NOMO-1 treated with dmso at 0.1 percent for 144 hours (cell line): ENCODE data around the gene KANK2.
A peak's percentile ranks its signal among the peaks of the same experiment; 100 is the strongest.
"Not testable (repeated sequence)": the region's sequence is repeated elsewhere in the genome, so short reads cannot be mapped to it uniquely, and the experiment has no call there.

ENCODE experiments used
- DNase-seq: peaks from one replicate; lab custom pipeline; 2025; ENCODE audit not compliant: unreplicated experiment; lab: John Stamatoyannopoulos, UW

Gene KANK2

GRCh38 chr19:11141937-11142527 lies 55.3 kb downstream of the KANK2 start:
- DNase-seq: no peak

DNA sequence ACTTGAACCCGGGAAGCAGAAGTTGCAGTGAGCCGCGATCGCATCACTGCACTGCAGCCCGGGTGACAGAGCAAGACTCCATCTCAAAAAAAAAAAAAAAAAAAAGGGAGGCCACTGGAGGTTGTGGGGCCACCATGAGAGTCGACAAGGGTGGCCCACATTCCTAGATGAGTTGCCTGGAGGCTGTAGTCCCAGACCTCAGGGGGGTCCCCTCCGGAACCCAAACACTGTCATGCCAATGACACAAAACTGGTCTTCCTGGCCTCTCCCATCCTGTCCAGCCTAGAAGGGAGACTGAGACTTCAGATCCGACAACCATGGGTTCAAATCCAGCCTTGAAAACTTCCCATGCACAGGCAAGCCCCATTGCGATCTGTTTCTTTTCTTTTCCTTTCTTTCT lies 56.4 kb downstream of the KANK2 start:
- DNase-seq: no peak

- not testable (repeated sequence) for DNase-seq
Measured at GRCh38 chr19:11140023-11140538, 57.3 kb downstream of the KANK2 start.

DNA sequence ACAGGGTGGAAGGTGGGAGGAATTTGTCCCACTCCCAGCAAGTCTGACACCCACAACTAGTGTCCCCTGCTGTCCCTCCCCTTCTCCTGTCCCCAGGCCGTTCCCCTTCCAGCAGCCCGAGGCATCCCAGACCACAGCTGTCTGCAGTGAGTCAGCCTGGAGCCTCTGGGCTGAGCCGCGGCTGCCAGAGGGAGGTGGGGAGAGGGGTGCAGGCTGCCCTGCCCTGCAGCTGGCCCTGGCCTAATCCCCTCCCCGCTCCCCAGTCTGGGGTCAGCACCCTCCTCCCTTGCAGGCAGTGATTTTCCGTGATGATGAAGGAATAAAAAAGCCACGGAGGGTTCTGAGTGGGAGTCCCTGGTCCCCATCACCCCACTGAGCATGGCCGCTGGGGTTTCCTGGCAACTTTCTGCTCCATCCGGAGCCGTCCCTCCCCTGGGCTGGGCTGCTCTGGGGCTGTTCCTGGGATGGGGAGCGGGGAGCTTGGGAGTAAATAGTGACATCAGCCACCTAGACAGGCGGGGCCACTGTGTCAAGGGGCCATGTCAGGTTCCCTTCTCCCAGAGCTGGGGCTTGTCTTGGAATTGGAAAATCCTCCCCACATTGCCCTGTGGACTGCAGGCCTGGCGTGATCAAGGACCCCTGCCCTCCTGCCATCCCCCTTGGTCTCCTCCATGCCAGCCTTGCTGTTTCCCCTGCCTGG lies 58.6 kb downstream of the KANK2 start:
- DNase-seq: no peak

DNA sequence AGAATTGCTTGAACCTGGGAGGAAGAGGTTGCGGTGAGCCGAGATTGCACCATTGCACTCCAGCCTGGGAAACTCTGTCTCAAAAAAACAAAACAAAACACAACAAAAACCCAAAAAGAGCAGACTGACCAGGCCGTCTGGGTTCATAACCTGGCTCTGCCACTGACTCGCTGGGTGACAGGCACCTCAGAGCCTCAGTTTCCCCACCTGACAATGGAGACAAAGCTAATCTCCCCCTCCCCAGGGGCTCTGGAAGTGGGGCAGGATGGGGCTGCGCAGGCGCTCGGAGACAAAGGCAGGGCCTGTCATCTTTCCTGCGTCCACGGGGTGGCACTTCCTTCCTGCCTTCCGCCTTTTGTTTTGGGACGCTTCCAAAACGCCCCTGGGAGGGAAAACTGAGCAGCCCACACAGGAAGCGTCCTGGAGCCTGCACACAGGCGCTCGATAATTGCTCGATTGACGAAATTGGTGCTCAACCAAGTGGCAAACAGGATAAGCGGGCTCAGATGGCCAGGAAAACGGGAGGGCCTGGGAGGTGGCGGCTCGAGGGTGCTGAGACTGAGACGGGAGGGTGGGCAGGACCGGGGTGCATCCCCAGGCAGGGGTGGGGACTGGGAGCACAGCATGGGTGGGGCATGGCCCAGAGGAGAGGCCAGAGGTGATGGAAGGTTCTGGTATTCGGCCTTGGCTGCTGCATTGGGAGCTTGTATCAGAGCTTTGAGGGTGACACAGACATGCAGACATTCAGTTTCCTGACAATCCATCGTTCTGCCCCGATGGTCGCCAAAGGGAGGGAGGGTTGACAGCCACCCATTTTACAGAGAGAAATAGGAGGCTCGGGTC lies 59.6 kb downstream of the KANK2 start:
- DNase-seq: peak; percentile 64

DNA sequence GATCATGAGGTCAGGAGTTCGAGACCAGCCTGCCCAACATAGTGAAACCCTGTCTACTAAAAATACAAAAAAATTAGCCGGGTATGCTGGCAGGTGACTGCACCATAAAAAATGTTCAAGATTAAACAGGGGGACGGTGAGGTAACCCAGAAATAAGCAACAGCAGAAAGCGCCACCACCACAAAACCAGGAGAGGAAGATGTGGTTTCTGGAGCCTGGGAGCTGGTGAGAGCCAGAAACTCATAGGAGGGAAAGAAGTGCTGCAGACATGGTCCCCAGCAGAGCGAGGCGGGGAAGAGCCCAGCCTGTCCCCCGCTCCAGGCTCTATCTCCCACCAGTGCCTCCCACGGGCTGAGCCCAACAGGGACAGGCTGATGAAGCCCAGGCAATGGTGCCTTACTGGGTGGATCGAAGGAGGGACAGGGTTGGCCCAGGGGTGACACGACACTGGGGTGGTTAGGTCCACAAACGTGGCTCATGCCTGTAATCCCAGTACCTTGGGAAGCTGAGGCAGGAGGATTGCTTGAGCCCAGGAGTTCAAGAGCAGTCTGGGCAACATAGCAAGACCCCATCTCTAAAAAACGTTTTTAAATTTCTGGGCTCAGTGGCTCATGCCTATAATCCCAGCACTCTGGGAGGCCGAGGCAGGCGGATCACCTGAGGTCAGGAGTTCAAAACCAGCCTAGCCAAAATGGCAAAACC lies 60.8 kb downstream of the KANK2 start:
- no peak for DNase-seq

GRCh38 chr19:11131471-11131870 lies 65.9 kb downstream of the KANK2 start:
- DNase-seq: no peak

GRCh38 chr19:11130824-11131455 lies 66.4 kb downstream of the KANK2 start:
- DNase-seq: peak; percentile 44

GRCh38 chr19:11127905-11128304 lies 69.4 kb downstream of the KANK2 start:
- no peak for DNase-seq

DNA sequence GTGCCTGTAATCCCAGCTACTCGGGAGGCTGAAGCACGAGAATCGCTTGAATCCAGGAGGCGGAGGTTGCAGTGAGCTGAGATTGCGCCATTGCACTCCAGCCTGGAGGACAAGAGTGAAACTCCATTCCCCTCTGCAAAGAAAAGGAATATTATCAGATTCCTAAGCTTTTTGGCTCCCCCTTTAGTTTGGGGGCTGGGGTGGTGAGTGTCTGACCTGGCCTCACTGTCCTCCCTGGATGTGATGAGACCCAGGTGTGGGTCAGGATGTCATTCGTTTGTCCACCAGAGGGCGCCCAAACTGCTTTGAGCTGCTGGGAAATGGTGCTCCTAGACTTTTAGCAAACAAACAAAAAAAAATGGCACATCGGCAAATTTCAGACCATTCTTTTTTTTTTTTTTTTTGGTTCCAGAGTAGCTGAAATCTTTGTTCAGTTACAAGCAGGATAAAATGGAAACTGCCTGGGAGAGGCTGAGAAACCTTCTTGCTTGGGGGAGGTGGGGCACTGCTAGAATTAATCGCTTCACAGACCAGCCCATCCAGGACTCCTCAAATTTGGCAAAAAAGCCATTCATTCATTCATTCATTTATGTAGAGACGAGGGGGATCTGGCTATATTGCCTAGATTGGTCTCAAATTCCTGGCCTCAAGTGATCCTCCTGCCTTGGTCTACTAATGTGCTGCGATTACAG lies 71.2 kb downstream of the KANK2 start:
- DNase-seq: no peak

- DNase-seq: not testable (repeated sequence)
Measured at GRCh38 chr19:11124157-11124556, 73.2 kb downstream of the KANK2 start.

DNA sequence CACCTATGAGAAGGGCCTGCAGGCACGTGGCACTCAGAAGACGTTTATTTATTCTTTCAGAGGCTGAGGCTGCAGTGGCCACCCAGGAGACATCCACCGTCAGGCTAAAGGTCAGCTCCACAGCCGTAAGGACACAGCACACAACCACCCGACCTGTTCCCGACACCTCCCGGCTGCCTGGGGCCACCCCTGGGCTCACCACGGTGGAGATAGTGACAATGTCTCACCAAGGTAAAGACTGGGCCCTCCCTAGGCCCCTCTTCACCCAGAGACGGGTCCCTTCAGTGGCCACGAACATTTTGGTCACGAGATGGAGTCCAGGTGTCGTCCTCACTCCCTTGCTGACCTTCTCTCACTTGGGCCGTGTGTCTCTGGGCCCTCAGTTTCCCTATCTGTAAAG lies 74.2 kb downstream of the KANK2 start:
- DNase-seq: no peak

DNA sequence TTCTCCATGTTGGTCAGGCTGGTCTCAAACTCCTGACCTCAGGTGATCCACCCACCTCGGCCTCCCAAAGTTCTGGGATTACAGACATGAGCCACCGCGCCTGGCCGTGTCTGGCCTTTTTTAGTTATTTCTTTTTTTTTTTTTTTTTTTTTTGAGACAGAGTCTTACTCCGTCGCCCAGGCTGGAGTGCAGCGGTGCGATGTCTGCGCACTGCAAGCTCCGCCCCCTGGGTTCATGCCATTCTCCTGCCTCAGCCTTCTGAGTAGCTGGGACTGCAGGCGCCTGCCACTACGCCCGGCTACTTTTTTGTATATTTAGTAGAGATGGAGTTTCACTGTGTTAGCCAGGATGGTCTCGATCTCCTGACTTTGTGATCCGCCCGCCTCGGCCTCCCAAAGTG lies 75.4 kb downstream of the KANK2 start:
- not testable (repeated sequence) for DNase-seq

GRCh38 chr19:11116507-11116906 lies 80.8 kb downstream of the KANK2 start:
- DNase-seq: no peak

GRCh38 chr19:11115895-11116446 lies 81.4 kb downstream of the KANK2 start:
- DNase-seq: no peak

DNA sequence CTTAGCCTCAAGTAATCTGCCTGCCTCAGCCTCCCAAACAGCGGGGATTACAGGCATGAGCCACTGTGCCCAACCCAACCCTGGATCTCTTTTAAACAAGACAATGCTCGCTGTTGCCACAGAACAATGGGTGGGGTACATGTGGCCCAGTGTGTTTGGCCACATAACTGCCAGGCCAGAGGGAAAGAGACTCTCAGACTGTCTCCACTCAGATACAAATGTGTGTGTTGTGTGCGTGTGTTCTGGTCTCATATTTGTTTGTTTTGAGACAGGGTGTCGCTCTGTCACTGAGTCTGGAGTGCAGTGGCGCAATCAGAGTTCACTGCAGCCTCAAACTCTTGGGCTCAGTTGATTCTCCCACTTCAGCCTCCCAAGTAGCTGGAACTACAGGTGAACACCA lies 82.3 kb downstream of the KANK2 start:
- no peak for DNase-seq
